K562 (cell line): ENCODE results near the gene SLC25A17. TPM values are rescaled to one million over a fixed set of nuclear protein-coding genes. Genes with fewer than 3 reads are reported as not detected.

Experiments used
- CAMTA2 ChIP-seq: fragments of 250-450 bp; sonication (Bioruptor Pico); conservative IDR thresholded peaks from 2 replicates; pipeline ENCODE4 v1.5.1; 2022
- CHAMP1 ChIP-seq: fragments of 450-650 bp; IDR thresholded peaks from 2 replicates; pipeline ENCODE4 v1.6.1; 2016; ENCODE audit warnings: mild to moderate bottlenecking
- DIDO1 ChIP-seq: fragments of 450-650 bp; IDR thresholded peaks from 2 replicates; pipeline ENCODE4 v1.6.1; 2016; ENCODE audit warnings: low read depth, missing biosample characterization, missing genetic modification characterization
- ELF1 ChIP-seq: fragments of 200-800 bp; sonication (Bioruptor generic); IDR thresholded peaks from 2 replicates; pipeline ENCODE4 v1.6.1; 2016; ENCODE audit warnings: missing genetic modification characterization, missing compliant biosample characterization
- ESRRB ChIP-seq: fragments of 250-450 bp; sonication (Bioruptor Pico); IDR thresholded peaks from 2 replicates; pipeline ENCODE4 v1.5.0; 2020; ENCODE audit warnings: mild to moderate bottlenecking, moderate library complexity, borderline replicate concordance
- ETV5 ChIP-seq: sonication (generic); formaldehyde crosslinking; IDR thresholded peaks from 2 replicates; pipeline ENCODE4 v1.4.0; 2020; ENCODE audit warnings: low read depth, mild to moderate bottlenecking, missing genetic modification reagents
- GATA2 ChIP-seq: sonication (generic); formaldehyde crosslinking; IDR thresholded peaks from 2 replicates; pipeline ENCODE4 v1.4.0; 2020; ENCODE audit warnings: mild to moderate bottlenecking, missing genetic modification reagents
- HNRNPK ChIP-seq: fragments of 200-400 bp; formaldehyde crosslinking; IDR thresholded peaks from one replicate; pipeline ENCODE4 v1.6.1; 2018; ENCODE audit warnings: mild to moderate bottlenecking, low read depth, low read length; ENCODE audit not compliant: poor library complexity, severe bottlenecking
- KLF16 ChIP-seq: IDR thresholded peaks from 2 replicates; pipeline ENCODE4 v1.6.1; 2016; ENCODE audit warnings: antibody characterized with exemption
- MITF ChIP-seq: IDR thresholded peaks from 2 replicates; pipeline ENCODE4 v1.6.1; 2014; ENCODE audit warnings: antibody characterized with exemption
- MTA2 ChIP-seq: fragments of 450-650 bp; IDR thresholded peaks from 2 replicates; pipeline ENCODE4 v1.6.1; 2016; ENCODE audit warnings: low read depth
- NCOA1 ChIP-seq: fragments of 450-650 bp; IDR thresholded peaks from 2 replicates; pipeline ENCODE4 v1.6.1; 2016; ENCODE audit warnings: low read depth
- NFIX ChIP-seq: fragments of 250-450 bp; sonication (Bioruptor Pico); IDR thresholded peaks from 2 replicates; pipeline ENCODE4 v1.4.0; 2020; ENCODE audit warnings: low read depth, mild to moderate bottlenecking, moderate library complexity
- NONO ChIP-seq, 2 experiments: fragments of 200-400 bp in 1 of 2; fragments of 450-650 bp in 1 of 2; formaldehyde crosslinking in 1 of 2; IDR thresholded peaks; 2 replicates each; pipeline ENCODE4 v1.6.1; 2017; ENCODE audit warnings: low read depth in 2 of 2, mild to moderate bottlenecking in 2 of 2, moderate library complexity in 2 of 2, low read length in 1 of 2
- PHTF2 ChIP-seq: fragments of 250-450 bp; sonication (Bioruptor Pico); IDR thresholded peaks from 2 replicates; pipeline ENCODE4 v1.5.0; 2021; ENCODE audit warnings: mild to moderate bottlenecking
- POLR2AphosphoS5 ChIP-seq: IDR thresholded peaks from 2 replicates; pipeline ENCODE4 v1.6.1; 2011; ENCODE audit warnings: mild to moderate bottlenecking, low read depth, low read length, moderate library complexity; ENCODE audit not compliant: control insufficient read depth, insufficient read depth
- PPARD ChIP-seq: fragments of 250-450 bp; sonication (Bioruptor Pico); IDR thresholded peaks from 2 replicates; pipeline ENCODE4 v1.8.0; 2022; ENCODE audit warnings: inconsistent platforms, mild to moderate bottlenecking, moderate library complexity
- RCOR1 ChIP-seq, 2 experiments: IDR thresholded peaks; 2 replicates each; pipeline ENCODE4 v1.6.1; 2012; ENCODE audit warnings: low read depth in 2 of 2, low read length in 2 of 2, borderline replicate concordance in 1 of 2, improper control_type of control experiment in 1 of 2
- SMAD4 ChIP-seq: fragments of 250-450 bp; sonication (Bioruptor Pico); conservative IDR thresholded peaks from 2 replicates; pipeline ENCODE4 v1.8.0; 2021; ENCODE audit warnings: inconsistent platforms, mild to moderate bottlenecking, moderate library complexity
- SMC3 ChIP-seq: conservative IDR thresholded peaks from 2 replicates; pipeline ENCODE4 v1.6.1; 2011; ENCODE audit warnings: low read depth, low read length, improper control_type of control experiment; ENCODE audit not compliant: insufficient read depth
- TBP ChIP-seq: optimal IDR thresholded peaks from 2 replicates; pipeline ENCODE3; 2011; ENCODE audit warnings: low read depth, low read length, improper control_type of control experiment
- ZNF146 ChIP-seq: IDR thresholded peaks from one replicate; pipeline ENCODE4 v1.6.1; 2018; ENCODE audit warnings: missing compliant biosample characterization; ENCODE audit not compliant: unreplicated experiment
- ZNF174 ChIP-seq: fragments of 250-450 bp; sonication (Bioruptor Pico); IDR thresholded peaks from 2 replicates; pipeline ENCODE4 v1.4.0; 2020; ENCODE audit warnings: mild to moderate bottlenecking
- ZNF23 ChIP-seq: fragments of 250-450 bp; sonication (Bioruptor Pico); IDR thresholded peaks from 2 replicates; pipeline ENCODE4 v1.4.0; 2020; ENCODE audit warnings: mild to moderate bottlenecking
- ZNF696 ChIP-seq: fragments of 250-450 bp; sonication (Bioruptor Pico); conservative IDR thresholded peaks from 2 replicates; pipeline ENCODE4 v1.4.0; 2020; ENCODE audit warnings: mild to moderate bottlenecking, moderate library complexity
- ZNF699 ChIP-seq: fragments of 250-450 bp; sonication (Bioruptor Pico); IDR thresholded peaks from 2 replicates; pipeline ENCODE4 v1.8.0; 2021; ENCODE audit warnings: mild to moderate bottlenecking, moderate library complexity; ENCODE audit not compliant: insufficient replicate concordance
- ZNF707 ChIP-seq: fragments of 250-450 bp; sonication (Bioruptor Pico); conservative IDR thresholded peaks from 2 replicates; pipeline ENCODE4 v1.8.0; 2022; ENCODE audit warnings: inconsistent platforms, mild to moderate bottlenecking, moderate library complexity
- ZNF76 ChIP-seq: fragments of 250-450 bp; sonication (Bioruptor Pico); IDR thresholded peaks from 2 replicates; pipeline ENCODE4 v1.4.0; 2020; ENCODE audit warnings: mild to moderate bottlenecking, moderate library complexity, borderline replicate concordance
- ZNF780A ChIP-seq: fragments of 250-450 bp; sonication (Bioruptor Pico); IDR thresholded peaks from 2 replicates; pipeline ENCODE4 v1.5.0; 2021; ENCODE audit warnings: mild to moderate bottlenecking
- polyA plus RNA-seq, 8 experiments: library from polyadenylated mRNA; depleted of rRNA in 4 of 8; stranded (reverse) in 5 of 8; unstranded in 3 of 8; fragments of >200 nt; fragmentation: Nextera tagmentation in 2 of 8; fragmentation: Illumina TruSeq in 1 of 8; extraction: Ambion mirVana in 2 of 8; extraction: Trizol in 1 of 8; gene quantifications; 2 replicates each; pipeline versions ENCODE4 v1.2.1 to v1.2.3, GENCODE V29; 2011 to 2014; ENCODE audit warnings: inconsistent platforms in 1 of 8, missing spikeins in 1 of 8
- total RNA-seq, 7 experiments: library from RNA; depleted of rRNA in 6 of 7; stranded (reverse); fragments of >200 nt in 6 of 7; fragmentation: Illumina TruSeq in 2 of 7; extraction: Trizol in 2 of 7; gene quantifications; 2 replicates each; pipeline versions ENCODE4 v1.2.1 to v1.2.3, GENCODE V29; 2011 to 2021; ENCODE audit warnings: low replicate concordance in 1 of 7

The SLC25A17 gene
- total and polyA plus RNA-seq, 9 of the 15 experiments (the other 6 are each of a cell fraction or from before 2014, with no cell fraction given), result 32.6 to 136 (median 56.2) TPM

GRCh38 chr22:40813912-40814315, 5.2 kb downstream of the SLC25A17 start (continued):
- peak; percentile 94 for TF ChIP-seq ZNF696 (CRISPR knock-in tag)
- TF ChIP-seq ZNF174, result peak; percentile 97
- TF ChIP-seq NCOA1, result peak; percentile 79
- TF ChIP-seq RCOR1 (IDR thresholded peaks at IDR 0.05; ENCODE audit: borderline replicate concordance in 1 of 2, low read depth in 2 of 2, low read length in 2 of 2), result peak in 1 of 2 experiments; percentile 74; a peak in 2 of 4 replicates
- TF ChIP-seq ELF1, result peak; percentile 82
- TF ChIP-seq GATA2 (CRISPR knock-in tag), result peak; percentile 92
- TF ChIP-seq NFIX (CRISPR knock-in tag), result peak; percentile 75
- peak; percentile 96 for TF ChIP-seq ZNF707 (CRISPR knock-in tag)
- peak; percentile 94 for TF ChIP-seq KLF16
- TF ChIP-seq ETV5 (CRISPR knock-in tag), result no peak
- peak; percentile 100 for TF ChIP-seq SMAD4 (CRISPR knock-in tag)
- peak; percentile 95 for TF ChIP-seq PPARD (CRISPR knock-in tag)
- peak; percentile 94 for TF ChIP-seq ZNF780A
- TF ChIP-seq ZNF23 (CRISPR knock-in tag), result peak; percentile 99
- TF ChIP-seq CAMTA2, result peak; percentile 93; the same call in 1 of the 2 replicates
- peak; percentile 90 for TF ChIP-seq ESRRB
- TF ChIP-seq ZNF146 (CRISPR knock-in tag), result no peak
- TF ChIP-seq ZNF76 (CRISPR knock-in tag), result peak; percentile 99
- peak; percentile 79 for TF ChIP-seq CHAMP1
- no peak for TF ChIP-seq MITF
- peak; percentile 93 for TF ChIP-seq POLR2AphosphoS5
- 0 out of 4 replicates have a peak, but pooled peaks of 1 of the 2 experiments have one; percentile 15 for TF ChIP-seq NONO (IDR thresholded peaks at IDR 0.05; ENCODE audit: low read depth in 2 of 2, low read length in 1 of 2)
- TF ChIP-seq TBP, result peak; percentile 43
- TF ChIP-seq HNRNPK, result no peak
- no peak for TF ChIP-seq SMC3
- peak; percentile 95 for TF ChIP-seq DIDO1 (tag)
- TF ChIP-seq MTA2, result peak; percentile 98
- peak; percentile 97 for TF ChIP-seq ZNF699 (CRISPR knock-in tag)
- peak; percentile 99 for TF ChIP-seq PHTF2 (CRISPR knock-in tag)
